Measurements from ENCODE around the gene STAT3. TPM values are rescaled to one million over a fixed set of nuclear protein-coding genes. Genes with fewer than 3 reads are reported as not detected.
"Not testable (repeated sequence)": the region's sequence is repeated elsewhere in the genome, so short reads cannot be mapped to it uniquely, and the experiment has no call there.

The STAT3 gene
- total RNA-seq, 1 experiment from 2014 or later, result 112 TPM

GRCh38 chr17:42386777-42387657 lies 1.2 kb downstream of the STAT3 start:
- peak; percentile 46 for DNase-seq (ENCODE audit: low read depth)

GRCh38 chr17:42381898-42382297 lies 6.3 kb downstream of the STAT3 start:
- DNase-seq (ENCODE audit: low read depth), result no peak

- no peak for DNase-seq (ENCODE audit: low read depth)
Measured at GRCh38 chr17:42380935-42381334, 7.3 kb downstream of the STAT3 start.

- DNase-seq (ENCODE audit: low read depth), result peak; percentile 46
Measured at GRCh38 chr17:42378959-42379594, 9.2 kb downstream of the STAT3 start.

- no peak for DNase-seq (ENCODE audit: low read depth)
Measured at GRCh38 chr17:42378359-42378958, 9.8 kb downstream of the STAT3 start.

GRCh38 chr17:42373896-42374295 lies 14.3 kb downstream of the STAT3 start:
- no peak for DNase-seq (ENCODE audit: low read depth)

- no peak for DNase-seq (ENCODE audit: low read depth)
Measured at GRCh38 chr17:42372142-42372541, 16.1 kb downstream of the STAT3 start.

- DNase-seq (ENCODE audit: low read depth), result not testable (repeated sequence)
Measured at GRCh38 chr17:42368797-42369561, 19.3 kb downstream of the STAT3 start.

- not testable (repeated sequence) for DNase-seq (ENCODE audit: low read depth)
Measured at GRCh38 chr17:42368310-42368709, 19.9 kb downstream of the STAT3 start.

GRCh38 chr17:42366176-42367023 lies 21.8 kb downstream of the STAT3 start:
- DNase-seq (ENCODE audit: low read depth), result not testable (repeated sequence)

- peak; percentile 85 for DNase-seq (ENCODE audit: low read depth)
Measured at GRCh38 chr17:42365136-42365535, 23.1 kb downstream of the STAT3 start.

GRCh38 chr17:42363767-42364585 lies 24.3 kb downstream of the STAT3 start:
- DNase-seq (ENCODE audit: low read depth), result peak; percentile 72

GRCh38 chr17:42363231-42363630 lies 25.0 kb downstream of the STAT3 start:
- no peak for DNase-seq (ENCODE audit: low read depth)

- peak; percentile 72 for DNase-seq (ENCODE audit: low read depth)
Measured at GRCh38 chr17:42362245-42362961, 25.8 kb downstream of the STAT3 start.

- peak; percentile 73 for DNase-seq (ENCODE audit: low read depth)
Measured at GRCh38 chr17:42361781-42362186, 26.5 kb downstream of the STAT3 start.

GRCh38 chr17:42360388-42360787 lies 27.9 kb downstream of the STAT3 start:
- peak; percentile 63 for DNase-seq (ENCODE audit: low read depth)

GRCh38 chr17:42359133-42359532 lies 29.1 kb downstream of the STAT3 start:
- no peak for DNase-seq (ENCODE audit: low read depth)

GRCh38 chr17:42358434-42358833 lies 29.8 kb downstream of the STAT3 start:
- no peak for DNase-seq (ENCODE audit: low read depth)

Measured in M059J (cell line).